A549 (cell line): ENCODE measurements around the gene EPS8. TPM values are rescaled to one million over a fixed set of nuclear protein-coding genes. Genes with fewer than 3 reads are reported as not detected.

Experiments used
- ATAC-seq, 2 experiments: fragments of 200-7000 bp in 1 of 2; fragments of >200 bp in 1 of 2; cut with Nextera tagmentation in 1 of 2; cut with Tn5 transposase in 1 of 2; 3 replicates each; pipeline versions ENCODE4 v1.8.0 to v1.9.1; 2018 to 2020; ENCODE audit warnings: mild to moderate bottlenecking in 1 of 2, moderate library complexity in 1 of 2
- CTCF ChIA-PET: fragments of 300-600 bp; sonication (Branson Sonifier 250); formaldehyde crosslinking; extraction: SDS; loops from one replicate; lab custom pipeline; 2021; ENCODE audit warnings: antibody characterized with exemption, inconsistent platforms; lab: Yijun Ruan, JAX
- POLR2A ChIA-PET: fragments of 350-600 bp; formaldehyde crosslinking; extraction: SDS; loops from one replicate; lab custom pipeline; 2021; ENCODE audit warnings: antibody characterized with exemption, inconsistent platforms; lab: Yijun Ruan, JAX
- DNase-seq, 2 experiments: peaks; one replicate each; pipeline versions ENCODE4 v3.0.0 to v3.0.0-alpha.2; 2011 to 2016; ENCODE audit warnings: low read depth in 1 of 2, low spot score in 1 of 2
- FAIRE-seq: peaks from 2 replicates; lab custom pipeline; 2011; peaks lifted over from hg19 to GRCh38; lab: Jason Lieb, UNC
- H3K27ac ChIP-seq, 2 experiments: fragments of >200 bp; sonication (Bioruptor Twin); formaldehyde crosslinking; 3 replicates each; pipeline ENCODE4 v1.5.1; 2016 to 2017
- H3K4me1 ChIP-seq: fragments of >200 bp; sonication (Bioruptor Twin); formaldehyde crosslinking; 3 replicates; pipeline ENCODE4 v1.6.1; 2016
- H3K4me2 ChIP-seq: fragments of >200 bp; sonication (Bioruptor Twin); formaldehyde crosslinking; 3 replicates; pipeline ENCODE4 v1.6.1; 2016
- H3K4me3 ChIP-seq: fragments of >200 bp; sonication (Bioruptor Twin); formaldehyde crosslinking; 3 replicates; pipeline ENCODE4 v1.5.1; 2016
- H3K9me3 ChIP-seq: fragments of >200 bp; sonication (Bioruptor Twin); formaldehyde crosslinking; 3 replicates; pipeline ENCODE4 v1.6.1; 2016
- BHLHE40 ChIP-seq: IDR thresholded peaks from 2 replicates; pipeline ENCODE4 v1.6.1; 2012; ENCODE audit warnings: low read depth, low read length, inconsistent platforms
- CBX2 ChIP-seq: fragments of 200-600 bp; sonication (generic); IDR thresholded peaks from 2 replicates; pipeline ENCODE4 v1.6.1; 2016; ENCODE audit warnings: low read depth, mild to moderate bottlenecking, borderline replicate concordance
- E2F6 ChIP-seq: IDR thresholded peaks from 2 replicates; pipeline ENCODE4 v1.6.1; 2012; ENCODE audit warnings: low read depth, borderline replicate concordance
- EHMT2 ChIP-seq: fragments of 200-600 bp; sonication (generic); IDR thresholded peaks from 2 replicates; pipeline ENCODE4 v1.6.1; 2016; ENCODE audit warnings: antibody characterized with exemption, low read depth, mild to moderate bottlenecking, moderate library complexity
- ELK1 ChIP-seq: fragments of 150-350 bp; IDR thresholded peaks from 2 replicates; pipeline ENCODE4 v1.6.1; 2014; ENCODE audit warnings: low read depth, mild to moderate bottlenecking, low read length
- EP300 ChIP-seq, 2 experiments: fragments of >200 bp; sonication (Bioruptor Twin); formaldehyde crosslinking; IDR thresholded peaks; 2 replicates in 1 of 2; 3 replicates in 1 of 2; pipeline ENCODE4 v1.6.1; 2016 to 2017
- FOSL2 ChIP-seq, 2 experiments: fragments of 450-650 bp in 1 of 2; fragments of >200 bp in 1 of 2; sonication (Bioruptor Twin) in 1 of 2; formaldehyde crosslinking; IDR thresholded peaks; 2 replicates each; pipeline versions ENCODE4 v1.5.0 to v1.6.1; 2016 to 2020; ENCODE audit warnings: mild to moderate bottlenecking in 1 of 2, moderate library complexity in 1 of 2
- HOXB13 ChIP-seq: fragments of 250-450 bp; sonication (Bioruptor Pico); IDR thresholded peaks from 2 replicates; pipeline ENCODE4 v1.5.0; 2020; ENCODE audit warnings: low read depth, mild to moderate bottlenecking, moderate library complexity
- HOXB5 ChIP-seq: fragments of 250-450 bp; sonication (Bioruptor Pico); IDR thresholded peaks from 2 replicates; pipeline ENCODE4 v1.5.0; 2020; ENCODE audit warnings: mild to moderate bottlenecking, moderate library complexity
- JUN ChIP-seq, 2 experiments: fragments of >200 bp; sonication (Bioruptor Twin); formaldehyde crosslinking; IDR thresholded peaks; 2 replicates in 1 of 2; 3 replicates in 1 of 2; pipeline ENCODE4 v1.6.1; 2016 to 2017
- JUNB ChIP-seq: fragments of >200 bp; sonication (Bioruptor Twin); formaldehyde crosslinking; IDR thresholded peaks from 2 replicates; pipeline ENCODE4 v1.6.1; 2016
- KDM1A ChIP-seq: fragments of 200-600 bp; sonication (generic); IDR thresholded peaks from 2 replicates; pipeline ENCODE4 v1.6.1; 2016; ENCODE audit warnings: low read depth, mild to moderate bottlenecking
- MAZ ChIP-seq: fragments of 150-350 bp; IDR thresholded peaks from 2 replicates; pipeline ENCODE4 v1.6.1; 2014; ENCODE audit warnings: antibody characterized with exemption, low read depth, low read length, borderline replicate concordance
- NFE2L2 ChIP-seq: fragments of 150-350 bp; conservative IDR thresholded peaks from 2 replicates; pipeline ENCODE4 v1.6.1; 2014; ENCODE audit warnings: low read length
- PHF8 ChIP-seq: fragments of 200-600 bp; sonication (generic); IDR thresholded peaks from 2 replicates; pipeline ENCODE4 v1.6.1; 2016; ENCODE audit warnings: low read depth, mild to moderate bottlenecking, antibody characterized with exemption, moderate library complexity, borderline replicate concordance
- RFX5 ChIP-seq: fragments of 450-650 bp; IDR thresholded peaks from 2 replicates; pipeline ENCODE4 v1.7.1; 2014; ENCODE audit warnings: antibody characterized with exemption, mild to moderate bottlenecking, moderate library complexity
- ZC3H11A ChIP-seq: fragments of 450-650 bp; IDR thresholded peaks from 2 replicates; pipeline ENCODE4 v1.6.1; 2014; ENCODE audit warnings: antibody characterized with exemption, mild to moderate bottlenecking
- WGBS: methylation state at CpG from one replicate; pipeline ENCODE4 v1.1.6; 2017; ENCODE audit errors: missing lambda C conversion rate; 5-methylcytosine and 5-hydroxymethylcytosine counted together
- polyA plus RNA-seq, 4 experiments: library from polyadenylated mRNA; depleted of rRNA in 3 of 4; stranded (reverse); fragments of >200 nt; fragmentation: RNase III in 1 of 4; extraction: RNeasy Plus Mini Kit Qiagen cat#74134 plus additional on column Dnase treatment in 1 of 4; gene quantifications; 2 replicates in 3 of 4; 3 replicates in 1 of 4; pipeline ENCODE4 v1.2.3, GENCODE V29; 2011 to 2017
- TF ChIP-seq, protein P1 (sequence below): fragments of >200 bp; sonication (Bioruptor Twin); formaldehyde crosslinking; IDR thresholded peaks from 3 replicates; pipeline ENCODE4 v1.5.1; 2016
- TF ChIP-seq, protein P2 (sequence below): fragments of >200 bp; sonication (Bioruptor Twin); formaldehyde crosslinking; IDR thresholded peaks from 3 replicates; pipeline ENCODE4 v1.6.1; 2016
- TF ChIP-seq, protein P3 (sequence below): fragments of >200 bp; sonication (Bioruptor Twin); formaldehyde crosslinking; IDR thresholded peaks from 2 replicates; pipeline ENCODE4 v1.6.1; 2016

Gene EPS8
- polyA plus RNA-seq, 2 of the 4 experiments (the other 2 are of a cell fraction): 25.1 to 101 TPM

DNA sequence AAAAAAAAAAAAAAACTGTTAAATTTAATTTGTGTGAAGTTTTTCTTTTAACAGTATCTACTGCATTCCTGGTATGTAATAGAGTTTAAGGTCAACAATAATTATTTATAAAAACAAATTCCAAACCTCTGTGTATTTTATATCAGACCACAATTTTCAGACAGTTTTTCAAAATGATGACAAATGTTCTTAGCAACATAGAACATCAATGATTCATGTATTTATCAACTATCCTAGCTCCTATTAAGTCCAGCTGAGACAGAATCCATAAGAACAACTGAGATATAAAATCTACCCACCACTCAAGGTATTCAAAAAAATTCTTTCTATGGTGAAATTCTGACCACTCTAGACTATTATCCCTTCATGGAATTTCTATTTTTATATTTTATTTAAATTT lies 144.5 kb downstream of the EPS8 start (continued):
- no peak for TF ChIP-seq EHMT2
- TF ChIP-seq, all 56 proteins: peak for 0

DNA sequence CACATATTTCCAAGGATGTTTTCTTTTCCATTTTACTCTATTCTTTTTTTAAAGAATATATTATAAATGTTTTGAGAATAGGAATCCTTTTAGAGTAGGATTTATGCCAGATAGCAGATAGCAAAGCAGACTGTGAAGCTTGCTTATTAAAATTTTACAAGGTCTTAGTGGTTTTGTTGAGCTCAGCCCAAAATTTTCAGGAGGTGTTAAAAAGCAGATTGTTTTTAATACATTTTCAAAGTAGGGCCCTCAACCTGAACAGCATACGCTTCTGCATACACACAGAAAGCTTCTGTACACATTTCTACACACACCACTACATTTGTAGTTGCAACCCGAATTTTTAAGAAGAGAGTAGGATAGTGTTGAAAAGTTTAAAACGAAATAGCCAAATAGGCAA lies 151.0 kb downstream of the EPS8 start:
- peaks cover 43% of the 10 kb centered on the region for H3K4me1 ChIP-seq
- 67% methylated on average over 3 of the region's 3 CpGs for WGBS
- ChIA-PET CTCF (no interaction called here), POLR2A (no interaction called here)
- no peak overlapping the region for H3K4me3 ChIP-seq
- no peak for FAIRE-seq
- H3K27ac ChIP-seq: no peak overlapping the region; a peak in 1 of 6 replicates
- H3K4me2 ChIP-seq: no peak overlapping the region
- no peak for TF ChIP-seq NFE2L2
- TF ChIP-seq HOXB13: no peak
- no peak for TF ChIP-seq RFX5
- no peak for TF ChIP-seq JUN (IDR thresholded peaks at IDR 0.05)
- TF ChIP-seq BHLHE40: no peak
- TF ChIP-seq E2F6: no peak
- no peak for TF ChIP-seq JUNB
- no peak for TF ChIP-seq EP300 (IDR thresholded peaks at IDR 0.05)
- no peaks in the 10 kb centered on the region for H3K9me3 ChIP-seq
- DNase-seq: no peak
- ATAC-seq: no peak

- H3K4me1 ChIP-seq: peaks cover 55% of the 10 kb centered on the region
- no peak overlapping the region; the same call in 2 of the 3 replicates for H3K4me2 ChIP-seq
- ChIA-PET CTCF (interaction anchor here (1.4 to 1.5 kb wide), 2 partner anchors 42 to 46 kb away, joined by 3 read pairs; no protein-coding TSS in a partner anchor), POLR2A (no interaction called here)
- 0 out of 6 replicates have a peak overlapping the region, but pooled peaks of 1 of the 2 experiments have one; percentile 31 for H3K27ac ChIP-seq
- no peak for FAIRE-seq
- no peak for TF ChIP-seq RFX5
- TF ChIP-seq, protein P1, sequence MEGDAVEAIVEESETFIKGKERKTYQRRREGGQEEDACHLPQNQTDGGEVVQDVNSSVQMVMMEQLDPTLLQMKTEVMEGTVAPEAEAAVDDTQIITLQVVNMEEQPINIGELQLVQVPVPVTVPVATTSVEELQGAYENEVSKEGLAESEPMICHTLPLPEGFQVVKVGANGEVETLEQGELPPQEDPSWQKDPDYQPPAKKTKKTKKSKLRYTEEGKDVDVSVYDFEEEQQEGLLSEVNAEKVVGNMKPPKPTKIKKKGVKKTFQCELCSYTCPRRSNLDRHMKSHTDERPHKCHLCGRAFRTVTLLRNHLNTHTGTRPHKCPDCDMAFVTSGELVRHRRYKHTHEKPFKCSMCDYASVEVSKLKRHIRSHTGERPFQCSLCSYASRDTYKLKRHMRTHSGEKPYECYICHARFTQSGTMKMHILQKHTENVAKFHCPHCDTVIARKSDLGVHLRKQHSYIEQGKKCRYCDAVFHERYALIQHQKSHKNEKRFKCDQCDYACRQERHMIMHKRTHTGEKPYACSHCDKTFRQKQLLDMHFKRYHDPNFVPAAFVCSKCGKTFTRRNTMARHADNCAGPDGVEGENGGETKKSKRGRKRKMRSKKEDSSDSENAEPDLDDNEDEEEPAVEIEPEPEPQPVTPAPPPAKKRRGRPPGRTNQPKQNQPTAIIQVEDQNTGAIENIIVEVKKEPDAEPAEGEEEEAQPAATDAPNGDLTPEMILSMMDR: no peak
- TF ChIP-seq PHF8: no peak
- TF ChIP-seq FOSL2 (IDR thresholded peaks at IDR 0.05): no peak
- TF ChIP-seq FOSL2 (CRISPR knock-in tag; IDR thresholded peaks at IDR 0.05): peak; percentile 22; the same call in 1 of the 2 replicates
- TF ChIP-seq KDM1A: no peak
- no peak for TF ChIP-seq ZC3H11A
- no peak for ATAC-seq
- 82% methylated on average over 1 of the region's 1 CpG for WGBS
- no peak for DNase-seq
- H3K9me3 ChIP-seq: no peaks in the 10 kb centered on the region
- H3K4me3 ChIP-seq: no peak overlapping the region
Measured at GRCh38 chr12:15636060-15636890, 152.9 kb downstream of the EPS8 start.

GRCh38 chr12:15634010-15634683 lies 155.0 kb downstream of the EPS8 start:
- FAIRE-seq (peak; percentile 13), ATAC-seq (no peak), DNase-seq (no peak)
- no peaks in the 10 kb centered on the region for H3K9me3 ChIP-seq
- H3K4me3 ChIP-seq: no peak overlapping the region
- peaks cover 75% of the 10 kb centered on the region for H3K4me1 ChIP-seq
- CTCF ChIA-PET: interaction anchor here (0.8 to 1.4 kb wide), 4 partner anchors 44 to 138 kb away, joined by 3 read pairs; no protein-coding TSS in a partner anchor
- no peak overlapping the region; the same call in 2 of the 3 replicates for H3K4me2 ChIP-seq
- peak overlapping the region; percentile 39 to 40; a peak in 4 of 6 replicates for H3K27ac ChIP-seq
- WGBS: 85% methylated on average over 4 of the region's 4 CpGs
- POLR2A ChIA-PET: no interaction called here
- TF ChIP-seq ZC3H11A (no peak), ELK1 (no peak), RFX5 (no peak), CBX2 (no peak), HOXB13 (no peak), HOXB5 (CRISPR knock-in tag) (no peak), BHLHE40 (no peak), MAZ (no peak)
- TF ChIP-seq, protein P1: no peak
- TF ChIP-seq, protein P2, sequence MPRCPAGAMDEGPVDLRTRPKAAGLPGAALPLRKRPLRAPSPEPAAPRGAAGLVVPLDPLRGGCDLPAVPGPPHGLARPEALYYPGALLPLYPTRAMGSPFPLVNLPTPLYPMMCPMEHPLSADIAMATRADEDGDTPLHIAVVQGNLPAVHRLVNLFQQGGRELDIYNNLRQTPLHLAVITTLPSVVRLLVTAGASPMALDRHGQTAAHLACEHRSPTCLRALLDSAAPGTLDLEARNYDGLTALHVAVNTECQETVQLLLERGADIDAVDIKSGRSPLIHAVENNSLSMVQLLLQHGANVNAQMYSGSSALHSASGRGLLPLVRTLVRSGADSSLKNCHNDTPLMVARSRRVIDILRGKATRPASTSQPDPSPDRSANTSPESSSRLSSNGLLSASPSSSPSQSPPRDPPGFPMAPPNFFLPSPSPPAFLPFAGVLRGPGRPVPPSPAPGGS: no peak
- TF ChIP-seq, protein P3, sequence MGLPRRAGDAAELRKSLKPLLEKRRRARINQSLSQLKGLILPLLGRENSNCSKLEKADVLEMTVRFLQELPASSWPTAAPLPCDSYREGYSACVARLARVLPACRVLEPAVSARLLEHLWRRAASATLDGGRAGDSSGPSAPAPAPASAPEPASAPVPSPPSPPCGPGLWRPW: no peak
